Erythroblast (primary cell): ENCODE results near the gene CUX1.

ENCODE experiments used
- GATA1 ChIP-seq: IDR thresholded peaks from 2 replicates; pipeline ENCODE4 v1.6.1; 2011; ENCODE audit warnings: low read depth, mild to moderate bottlenecking, control low read depth, low read length, moderate library complexity
- POLR2A ChIP-seq: IDR thresholded peaks from 2 replicates; pipeline ENCODE4 v1.6.1; 2011; ENCODE audit warnings: mild to moderate bottlenecking, low read length

DNA sequence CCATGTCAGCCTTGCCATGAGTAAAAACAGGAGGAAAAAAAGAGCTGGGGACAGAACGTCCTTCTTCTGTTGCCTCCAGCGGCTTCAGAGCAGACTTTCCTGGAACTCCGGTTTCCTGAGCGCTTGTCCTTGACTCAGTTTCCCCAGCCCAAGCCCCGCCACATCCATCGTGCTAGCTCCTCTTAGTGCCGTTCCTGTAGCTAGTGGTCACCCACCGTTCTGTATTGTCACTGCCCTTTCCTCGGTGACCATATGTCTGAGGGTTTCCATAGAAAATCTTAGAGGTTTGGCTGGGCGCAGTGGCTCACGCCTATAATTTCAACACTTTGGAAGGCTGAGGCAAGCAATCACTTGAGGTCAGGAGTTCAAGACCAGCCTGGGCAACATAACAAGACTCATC, 100.1 kb downstream of the CUX1 start:
- no peak for TF ChIP-seq POLR2A
- TF ChIP-seq GATA1: no peak
